DOHH2 (cell line): Measurements from ENCODE around the gene PCED1B.

Experiments
- EZH2phosphoT487 ChIP-seq: fragments of 200-600 bp; sonication (generic); IDR thresholded peaks from 2 replicates; pipeline ENCODE4 v1.6.1; 2017; ENCODE audit warnings: borderline replicate concordance, mild to moderate bottlenecking, antibody characterized with exemption, low read length, moderate library complexity, mixed read lengths
- TF ChIP-seq, protein P1 (sequence below): fragments of 200-600 bp; sonication (generic); IDR thresholded peaks from one replicate; pipeline ENCODE4 v1.5.1; 2014; ENCODE audit warnings: antibody characterized with exemption, mild to moderate bottlenecking, low read depth, low read length; ENCODE audit not compliant: poor library complexity, severe bottlenecking

- TF ChIP-seq, protein P1, sequence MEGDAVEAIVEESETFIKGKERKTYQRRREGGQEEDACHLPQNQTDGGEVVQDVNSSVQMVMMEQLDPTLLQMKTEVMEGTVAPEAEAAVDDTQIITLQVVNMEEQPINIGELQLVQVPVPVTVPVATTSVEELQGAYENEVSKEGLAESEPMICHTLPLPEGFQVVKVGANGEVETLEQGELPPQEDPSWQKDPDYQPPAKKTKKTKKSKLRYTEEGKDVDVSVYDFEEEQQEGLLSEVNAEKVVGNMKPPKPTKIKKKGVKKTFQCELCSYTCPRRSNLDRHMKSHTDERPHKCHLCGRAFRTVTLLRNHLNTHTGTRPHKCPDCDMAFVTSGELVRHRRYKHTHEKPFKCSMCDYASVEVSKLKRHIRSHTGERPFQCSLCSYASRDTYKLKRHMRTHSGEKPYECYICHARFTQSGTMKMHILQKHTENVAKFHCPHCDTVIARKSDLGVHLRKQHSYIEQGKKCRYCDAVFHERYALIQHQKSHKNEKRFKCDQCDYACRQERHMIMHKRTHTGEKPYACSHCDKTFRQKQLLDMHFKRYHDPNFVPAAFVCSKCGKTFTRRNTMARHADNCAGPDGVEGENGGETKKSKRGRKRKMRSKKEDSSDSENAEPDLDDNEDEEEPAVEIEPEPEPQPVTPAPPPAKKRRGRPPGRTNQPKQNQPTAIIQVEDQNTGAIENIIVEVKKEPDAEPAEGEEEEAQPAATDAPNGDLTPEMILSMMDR = no peak
- TF ChIP-seq EZH2phosphoT487 = no peak
These were observed 18.7 kb downstream of the PCED1B start for GRCh38 chr12:47098099-47098498.
